Myocyte (in vitro differentiated cells): ENCODE measurements around the gene KLHL11. TPM values are rescaled to one million over a fixed set of nuclear protein-coding genes. Genes with fewer than 3 reads are reported as not detected.

ENCODE experiments used
- DNase-seq: peaks from one replicate; pipeline ENCODE4 v3.0.0-alpha.2; 2012; ENCODE audit warnings: low read depth
- total RNA-seq: library from RNA; depleted of rRNA; stranded (reverse); fragments of >200 nt; gene quantifications from 2 replicates; pipeline ENCODE4 v1.2.3, GENCODE V29; 2014

Gene KLHL11
- total RNA-seq, 1 donor from 2014 or later, result 10.9 TPM

DNA sequence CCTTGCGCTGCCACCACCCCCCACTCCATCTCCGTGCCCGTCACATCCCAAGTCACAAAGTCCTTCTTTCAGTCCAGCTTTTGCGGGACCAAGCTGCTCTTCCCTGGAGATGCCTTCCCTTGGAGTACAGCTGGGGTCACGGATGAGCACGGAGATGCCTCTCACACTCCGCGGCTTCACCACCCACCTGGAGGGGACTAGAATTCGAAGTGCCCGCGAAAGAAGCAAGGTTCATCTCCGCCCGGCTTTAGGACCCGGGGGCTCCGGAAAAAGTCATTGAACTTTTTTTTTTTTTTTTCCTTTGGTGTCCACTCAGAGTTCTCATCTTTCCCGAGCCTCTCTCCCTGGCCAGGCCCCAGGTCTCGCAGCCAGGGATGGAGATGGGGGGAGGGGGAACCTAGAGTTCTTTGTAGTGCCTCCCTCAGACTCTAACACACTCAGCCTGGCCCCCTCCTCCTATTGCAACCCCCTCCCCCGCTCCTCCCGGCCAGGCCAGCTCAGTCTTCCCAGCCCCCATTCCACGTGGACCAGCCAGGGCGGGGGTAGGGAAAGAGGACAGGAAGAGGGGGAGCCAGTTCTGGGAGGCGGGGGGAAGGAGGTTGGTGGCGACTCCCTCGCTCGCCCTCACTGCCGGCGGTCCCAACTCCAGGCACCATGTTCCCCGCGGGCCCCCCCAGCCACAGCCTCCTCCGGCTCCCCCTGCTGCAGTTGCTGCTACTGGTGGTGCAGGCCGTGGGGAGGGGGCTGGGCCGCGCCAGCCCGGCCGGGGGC is 52.7 kb downstream of the KLHL11 start, which contains the start of gene FKBP10:
FKBP10 (plus strand) TSS at position 624 of the 771 bp plus-strand sequence; CDS start at position 655, 31 bp downstream.
- DNase-seq, result peak; percentile 92

- peak; percentile 83 for DNase-seq
Observed at GRCh38 chr17:41811549-41812380, 53.5 kb downstream of the KLHL11 start, which contains the start of gene P3H4. P3H4 (minus strand) TSS chr17:41811949; CDS start chr17:41811915, 34 bp downstream.

DNA sequence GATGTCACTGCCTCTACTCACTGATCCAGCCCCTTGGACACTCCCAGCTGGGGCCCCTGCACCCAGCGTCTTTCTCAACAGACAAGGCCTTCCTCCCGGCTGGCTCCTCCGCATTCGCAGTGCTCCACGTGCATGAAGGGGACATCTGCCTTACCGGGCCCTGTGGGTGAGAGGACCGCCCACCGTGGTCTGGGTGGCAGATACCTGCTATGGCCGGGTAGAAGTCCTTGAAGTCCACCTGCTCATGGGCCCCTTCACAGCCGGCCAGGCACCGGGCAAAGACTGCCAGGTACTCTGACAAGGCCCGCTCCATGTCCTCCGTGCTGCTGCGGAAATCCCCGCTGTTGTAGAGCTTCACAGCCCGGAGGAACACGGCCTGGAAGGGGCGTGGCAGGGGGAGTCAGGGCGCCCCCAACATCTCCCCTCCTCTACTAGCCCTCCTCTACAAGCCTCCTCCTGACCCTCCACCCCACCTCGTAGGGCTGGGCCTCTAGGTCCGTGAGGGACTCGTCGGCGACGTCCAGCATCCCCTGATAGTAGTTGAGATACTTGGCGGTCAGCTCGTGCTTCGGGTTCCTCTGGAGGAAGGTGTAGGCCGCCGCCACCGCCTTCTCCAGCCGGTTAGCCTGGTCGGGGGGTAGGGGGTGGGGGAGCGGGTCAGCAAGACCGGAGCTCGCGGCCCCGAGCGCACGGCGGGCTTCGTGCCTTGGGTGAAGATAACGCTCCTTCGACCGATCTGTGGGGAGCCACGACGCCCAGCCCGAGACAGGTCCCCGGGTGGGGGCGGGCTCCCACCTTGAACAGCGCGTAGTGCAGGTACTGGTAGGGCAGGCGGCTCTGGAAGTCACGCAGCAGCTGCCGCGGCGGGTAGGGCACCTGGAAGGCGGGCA is 54.3 kb downstream of the KLHL11 start:
- DNase-seq, result no peak

- DNase-seq, result no peak
Observed at GRCh38 chr17:41806685-41807445, 58.4 kb downstream of the KLHL11 start.

Other genes starting within 250 kb of the KLHL11 start
- gene KRT17, start 240.8 kb downstream of the KLHL11 start, total RNA-seq, result 0.32 and 2.4 TPM in 2 replicates
- gene EIF1, start 176.5 kb downstream of the KLHL11 start, total RNA-seq, result 78.1 and 112 TPM in 2 replicates
- gene GAST, start 153.1 kb downstream of the KLHL11 start, total RNA-seq, result not detected in 2 replicates
- 0.16 TPM in 1 of 2 replicates, not detected in the other for gene HAP1, start 130.8 kb downstream of the KLHL11 start, total RNA-seq
- 0.51 and 0.78 TPM in 2 replicates for gene JUP, start 78.7 kb downstream of the KLHL11 start, total RNA-seq
- 98.8 and 115 TPM in 2 replicates for gene P3H4, start 53.5 kb downstream of the KLHL11 start, total RNA-seq
- gene FKBP10, start 52.4 kb downstream of the KLHL11 start, total RNA-seq, result 164 and 174 TPM in 2 replicates
- 45.4 and 49.2 TPM in 2 replicates for gene NT5C3B, start 29.2 kb downstream of the KLHL11 start, total RNA-seq
- gene KLHL10, start 27.6 kb downstream of the KLHL11 start, total RNA-seq, result 1.3 TPM in 1 of 2 replicates, not detected in the other
- gene ACLY, start 53.5 kb upstream of the KLHL11 start, total RNA-seq, result 107 and 165 TPM in 2 replicates
- 0.57 and 1.8 TPM in 2 replicates for gene ODAD4, start 65.2 kb upstream of the KLHL11 start, total RNA-seq
- gene CNP, start 101.4 kb upstream of the KLHL11 start, total RNA-seq, result 64.0 and 66.1 TPM in 2 replicates
- gene DNAJC7, start 152.0 kb upstream of the KLHL11 start, total RNA-seq, result 85.9 and 103 TPM in 2 replicates
- gene NKIRAS2, start 154.7 kb upstream of the KLHL11 start, total RNA-seq, result 72.2 and 88.1 TPM in 2 replicates
- gene C17orf113, start 185.2 kb upstream of the KLHL11 start, total RNA-seq, result 0.16 and 0.51 TPM in 2 replicates
- 0.05 and 0.36 TPM in 2 replicates for gene ZNF385C, start 233.1 kb upstream of the KLHL11 start, total RNA-seq
- gene DHX58, start 247.3 kb upstream of the KLHL11 start, total RNA-seq, result 9.3 and 11.3 TPM in 2 replicates